Activated naive CD4-positive, alpha-beta T cell treated with anti-CD3 and anti-CD28 coated beads, Interleukin-2, amount 50 U/mL, for 24 hours (primary cell): ENCODE measurements around the gene PITPNC1.
"Not testable (repeated sequence)": the region's sequence is repeated elsewhere in the genome, so short reads cannot be mapped to it uniquely, and the experiment has no call there.

Source experiments
- H3K27ac Mint-ChIP-seq: one replicate; pipeline ENCODE4 v1.8.0; 2021; ENCODE audit warnings: mild to moderate bottlenecking, mixed read lengths
- H3K27me3 Mint-ChIP-seq: one replicate; pipeline ENCODE4 v1.8.0; 2021; ENCODE audit warnings: mixed read lengths
- H3K36me3 Mint-ChIP-seq: one replicate; pipeline ENCODE4 v1.8.0; 2021; ENCODE audit warnings: mixed read lengths
- H3K4me1 Mint-ChIP-seq: one replicate; pipeline ENCODE4 v1.8.0; 2021; ENCODE audit warnings: mixed read lengths
- H3K4me3 Mint-ChIP-seq: one replicate; pipeline ENCODE4 v1.8.0; 2021; ENCODE audit warnings: mild to moderate bottlenecking, mixed read lengths
- H3K9me3 Mint-ChIP-seq: one replicate; pipeline ENCODE4 v1.8.0; 2021; ENCODE audit warnings: mixed read lengths

PITPNC1 gene

DNA sequence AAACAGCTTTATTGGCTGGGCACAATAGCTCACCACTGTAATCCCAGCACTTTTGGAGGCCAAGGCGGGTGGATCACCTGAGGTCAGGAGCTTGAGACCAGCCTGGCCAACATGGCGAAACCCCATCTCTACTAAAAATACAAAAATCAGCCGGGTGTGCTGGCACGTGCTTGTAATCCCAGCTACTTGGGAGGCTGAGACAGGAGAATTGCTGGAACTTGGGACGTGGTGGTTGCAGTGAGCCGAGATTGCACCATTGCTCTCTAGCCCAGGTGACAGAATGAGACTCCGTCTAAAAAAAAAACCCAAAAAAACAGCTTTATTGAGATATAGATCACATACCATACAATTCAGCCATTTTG lies 274.1 kb downstream of the PITPNC1 start:
- not testable (repeated sequence) for H3K27ac Mint-ChIP-seq, H3K4me1 Mint-ChIP-seq, H3K9me3 Mint-ChIP-seq, H3K4me3 Mint-ChIP-seq, H3K27me3 Mint-ChIP-seq
- peaks cover 16% of the 10 kb centered on the region for H3K36me3 Mint-ChIP-seq

- Mint-ChIP-seq H3K36me3 (peaks cover 21% of the 10 kb centered on the region), H3K4me3 (no peak overlapping the region), H3K4me1 (peaks cover 14% of the 10 kb centered on the region), H3K27ac (no peak overlapping the region), H3K27me3 (no peaks in the 10 kb centered on the region), H3K9me3 (no peaks in the 10 kb centered on the region)
Measured at GRCh38 chr17:67652433-67652832, 275.4 kb downstream of the PITPNC1 start.

- no peaks in the 10 kb centered on the region for H3K27me3 Mint-ChIP-seq
- H3K27ac Mint-ChIP-seq, result no peak overlapping the region
- peaks cover 30% of the 10 kb centered on the region for H3K36me3 Mint-ChIP-seq
- H3K9me3 Mint-ChIP-seq, result no peaks in the 10 kb centered on the region
- H3K4me1 Mint-ChIP-seq, result peaks cover 29% of the 10 kb centered on the region
- no peak overlapping the region for H3K4me3 Mint-ChIP-seq
Measured at GRCh38 chr17:67655478-67656148, 278.5 kb downstream of the PITPNC1 start.

DNA sequence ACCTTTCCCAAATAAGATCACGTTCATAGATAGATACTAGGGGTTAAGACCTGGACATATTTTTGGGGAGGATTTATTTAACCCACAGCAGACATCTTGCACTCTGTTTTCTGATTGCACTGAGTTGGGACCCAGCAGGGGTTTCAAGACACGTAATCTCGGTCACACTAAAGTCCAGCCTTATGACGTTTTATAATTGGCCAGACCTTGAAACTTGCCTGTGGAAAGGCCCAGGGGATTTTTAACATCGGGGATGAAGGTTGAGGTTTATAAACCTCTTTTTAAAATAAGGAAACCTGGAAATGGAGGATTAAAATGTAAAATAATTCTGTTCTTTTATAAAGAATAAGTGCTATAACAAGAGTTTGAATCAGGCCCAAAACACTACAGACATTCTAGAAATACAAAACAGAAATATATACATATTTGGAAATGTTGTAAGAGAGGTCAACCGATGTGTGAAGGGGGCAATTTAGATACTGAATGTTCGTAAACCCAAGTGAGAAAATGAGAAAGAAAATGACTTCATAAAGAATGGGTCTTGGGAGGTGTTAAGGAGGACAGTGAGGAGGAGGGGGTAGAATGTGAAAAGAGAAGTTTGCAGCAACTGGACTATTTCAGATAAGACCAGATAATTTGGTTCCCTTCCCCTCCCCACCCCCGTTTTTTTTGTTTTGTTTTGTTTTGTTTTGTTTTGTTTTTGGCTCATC lies 279.6 kb downstream of the PITPNC1 start:
- peak overlapping the region; percentile 68 for H3K27ac Mint-ChIP-seq
- peaks cover 32% of the 10 kb centered on the region for H3K36me3 Mint-ChIP-seq
- H3K9me3 Mint-ChIP-seq, result no peaks in the 10 kb centered on the region
- H3K27me3 Mint-ChIP-seq, result no peaks in the 10 kb centered on the region
- peaks cover 33% of the 10 kb centered on the region for H3K4me1 Mint-ChIP-seq
- H3K4me3 Mint-ChIP-seq, result no peak overlapping the region

GRCh38 chr17:67657596-67657995 lies 280.5 kb downstream of the PITPNC1 start:
- H3K4me1 Mint-ChIP-seq, result peaks cover 33% of the 10 kb centered on the region
- no peaks in the 10 kb centered on the region for H3K27me3 Mint-ChIP-seq
- H3K36me3 Mint-ChIP-seq, result peaks cover 30% of the 10 kb centered on the region
- no peaks in the 10 kb centered on the region for H3K9me3 Mint-ChIP-seq
- no peak overlapping the region for H3K4me3 Mint-ChIP-seq
- H3K27ac Mint-ChIP-seq, result peak overlapping the region; percentile 35

GRCh38 chr17:67658265-67658664 lies 281.2 kb downstream of the PITPNC1 start:
- H3K9me3 Mint-ChIP-seq, result no peaks in the 10 kb centered on the region
- peaks cover 26% of the 10 kb centered on the region for H3K36me3 Mint-ChIP-seq
- no peaks in the 10 kb centered on the region for H3K27me3 Mint-ChIP-seq
- peaks cover 33% of the 10 kb centered on the region for H3K4me1 Mint-ChIP-seq
- H3K4me3 Mint-ChIP-seq, result no peak overlapping the region
- peak overlapping the region; percentile 44 for H3K27ac Mint-ChIP-seq

- peaks cover 25% of the 10 kb centered on the region for H3K36me3 Mint-ChIP-seq
- no peaks in the 10 kb centered on the region for H3K9me3 Mint-ChIP-seq
- no peak overlapping the region for H3K27ac Mint-ChIP-seq
- no peaks in the 10 kb centered on the region for H3K27me3 Mint-ChIP-seq
- H3K4me3 Mint-ChIP-seq, result no peak overlapping the region
- H3K4me1 Mint-ChIP-seq, result peaks cover 33% of the 10 kb centered on the region
Measured at GRCh38 chr17:67659028-67659427, 281.9 kb downstream of the PITPNC1 start.

- Mint-ChIP-seq H3K36me3 (peaks cover 16% of the 10 kb centered on the region), H3K27me3 (no peaks in the 10 kb centered on the region), H3K27ac (no peak overlapping the region), H3K4me1 (peaks cover 20% of the 10 kb centered on the region), H3K9me3 (no peaks in the 10 kb centered on the region), H3K4me3 (no peak overlapping the region)
Measured at GRCh38 chr17:67662712-67663111, 285.6 kb downstream of the PITPNC1 start.

DNA sequence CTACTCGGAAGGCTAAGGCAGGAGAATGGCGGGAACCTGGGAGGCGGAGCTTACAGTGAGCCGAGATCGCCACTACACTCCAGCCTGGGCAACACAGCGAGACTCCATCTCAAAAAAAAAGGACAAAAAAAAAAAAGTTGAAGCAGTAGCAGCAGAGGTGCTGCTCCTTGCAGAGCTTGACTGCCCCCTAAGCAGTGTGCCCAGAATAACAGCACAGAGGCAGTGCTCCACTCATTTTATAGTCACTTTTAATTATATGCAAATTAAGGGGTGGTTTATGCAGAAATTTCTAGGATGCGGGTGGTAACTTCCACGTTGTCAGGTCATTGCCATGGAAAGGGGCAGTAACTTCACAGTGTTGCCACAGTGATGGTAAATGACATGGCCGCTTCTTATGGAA lies 286.4 kb downstream of the PITPNC1 start:
- Mint-ChIP-seq H3K27ac (no peak overlapping the region), H3K36me3 (peaks cover 12% of the 10 kb centered on the region), H3K4me1 (peaks cover 12% of the 10 kb centered on the region), H3K4me3 (no peak overlapping the region), H3K27me3 (no peaks in the 10 kb centered on the region), H3K9me3 (no peaks in the 10 kb centered on the region)

- H3K4me1 Mint-ChIP-seq, result peaks cover 3% of the 10 kb centered on the region
- peaks cover 10% of the 10 kb centered on the region for H3K36me3 Mint-ChIP-seq
- H3K27ac Mint-ChIP-seq, result peak overlapping the region; percentile 72
- no peak overlapping the region for H3K4me3 Mint-ChIP-seq
- no peaks in the 10 kb centered on the region for H3K27me3 Mint-ChIP-seq
- no peaks in the 10 kb centered on the region for H3K9me3 Mint-ChIP-seq
Measured at GRCh38 chr17:67666028-67666427, 288.9 kb downstream of the PITPNC1 start.

GRCh38 chr17:67666710-67667109 lies 289.6 kb downstream of the PITPNC1 start:
- Mint-ChIP-seq H3K27me3 (no peaks in the 10 kb centered on the region), H3K36me3 (peaks cover 4% of the 10 kb centered on the region), H3K27ac (no peak overlapping the region), H3K9me3 (no peaks in the 10 kb centered on the region), H3K4me3 (no peak overlapping the region), H3K4me1 (no peaks in the 10 kb centered on the region)

DNA sequence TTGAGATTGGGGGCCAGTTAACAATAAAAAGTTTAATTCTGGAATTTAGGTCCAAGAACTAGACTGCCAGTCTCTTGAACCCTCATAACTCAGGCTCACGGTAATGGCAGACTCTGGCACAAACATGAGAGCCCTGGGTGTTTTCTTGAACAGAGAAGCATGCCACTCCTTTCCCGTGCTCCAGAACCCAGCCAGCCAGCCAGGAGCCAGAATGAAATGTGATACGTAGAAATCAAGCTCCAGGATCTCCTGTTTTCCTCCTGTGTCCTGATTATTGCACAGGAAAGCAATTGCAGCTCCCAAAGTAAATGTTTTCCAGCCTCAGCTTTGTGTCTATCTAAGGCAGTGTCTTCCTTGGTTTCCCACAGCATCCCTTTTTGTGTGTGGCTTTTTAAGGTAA lies 294.4 kb downstream of the PITPNC1 start:
- no peak overlapping the region for H3K27ac Mint-ChIP-seq

GRCh38 chr17:67672592-67673335 lies 295.7 kb downstream of the PITPNC1 start:
- no peaks in the 10 kb centered on the region for H3K4me1 Mint-ChIP-seq
- H3K27me3 Mint-ChIP-seq, result no peaks in the 10 kb centered on the region
- no peak overlapping the region for H3K27ac Mint-ChIP-seq
- H3K4me3 Mint-ChIP-seq, result no peak overlapping the region
- H3K36me3 Mint-ChIP-seq, result peaks cover 1% of the 10 kb centered on the region
- H3K9me3 Mint-ChIP-seq, result no peaks in the 10 kb centered on the region

More for the DNA sequence above, 294.4 kb downstream of the PITPNC1 start:
- Mint-ChIP-seq H3K27me3 (no peaks in the 10 kb centered on the region), H3K4me1 (no peaks in the 10 kb centered on the region), H3K4me3 (no peak overlapping the region), H3K9me3 (no peaks in the 10 kb centered on the region), H3K36me3 (peaks cover 1% of the 10 kb centered on the region)

- H3K9me3 Mint-ChIP-seq, result no peaks in the 10 kb centered on the region
Measured at GRCh38 chr17:67675481-67675880, 298.4 kb downstream of the PITPNC1 start.

GRCh38 chr17:67676305-67676704 lies 299.2 kb downstream of the PITPNC1 start:
- Mint-ChIP-seq H3K4me3 (no peak overlapping the region), H3K9me3 (no peaks in the 10 kb centered on the region), H3K27ac (no peak overlapping the region), H3K36me3 (peaks cover 1% of the 10 kb centered on the region), H3K27me3 (no peaks in the 10 kb centered on the region), H3K4me1 (peaks cover 17% of the 10 kb centered on the region)

More at GRCh38 chr17:67675481-67675880, 298.4 kb downstream of the PITPNC1 start:
- H3K27ac Mint-ChIP-seq, result peak overlapping the region; percentile 68
- H3K36me3 Mint-ChIP-seq, result peaks cover 1% of the 10 kb centered on the region
- H3K27me3 Mint-ChIP-seq, result no peaks in the 10 kb centered on the region
- no peak overlapping the region for H3K4me3 Mint-ChIP-seq
- peaks cover 11% of the 10 kb centered on the region for H3K4me1 Mint-ChIP-seq

DNA sequence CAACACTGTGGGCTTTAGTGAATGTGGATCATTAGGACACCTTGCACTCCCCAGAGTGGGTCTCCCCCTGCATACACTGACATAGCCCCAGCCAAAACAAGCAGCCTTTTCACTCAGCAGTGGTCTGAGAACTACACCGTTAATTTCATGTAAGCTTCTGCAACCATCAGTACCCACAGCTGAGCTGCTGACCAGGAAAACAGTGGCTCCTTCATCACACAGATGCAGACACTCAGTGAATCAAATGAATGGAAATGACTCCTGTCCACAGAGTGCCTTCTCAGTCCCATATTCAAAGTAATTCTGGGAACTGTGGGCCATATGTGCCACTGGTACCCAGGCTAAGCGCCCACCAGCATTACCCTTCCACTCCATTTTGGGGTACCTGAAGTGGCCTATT lies 301.3 kb downstream of the PITPNC1 start:
- peaks cover 1% of the 10 kb centered on the region for H3K36me3 Mint-ChIP-seq
- H3K27me3 Mint-ChIP-seq, result no peaks in the 10 kb centered on the region
- peaks cover 17% of the 10 kb centered on the region for H3K4me1 Mint-ChIP-seq
- no peaks in the 10 kb centered on the region for H3K9me3 Mint-ChIP-seq
- H3K27ac Mint-ChIP-seq, result peak overlapping the region; percentile 17
- H3K4me3 Mint-ChIP-seq, result no peak overlapping the region
